Muscle layer of colon (tissue), 2 donors: Measurements from ENCODE around the gene DUSP12.
"Not testable (repeated sequence)": the region's sequence is repeated elsewhere in the genome, so short reads cannot be mapped to it uniquely, and the experiment has no call there.

Experiments used
- H3K27ac ChIP-seq: one replicate; pipeline ENCODE4 v1.7.0; 2013; ENCODE audit warnings: low read depth, mild to moderate bottlenecking, low read length, moderate library complexity
- H3K27me3 ChIP-seq, 2 donors: one replicate each; pipeline ENCODE4 v1.7.0; 2013; ENCODE audit warnings: low read length in 2 of 2, mild to moderate bottlenecking in 2 of 2; ENCODE audit not compliant: insufficient read depth in 2 of 2, control insufficient read depth in 1 of 2
- H3K36me3 ChIP-seq: one replicate; pipeline ENCODE4 v1.7.0; 2013; ENCODE audit warnings: mild to moderate bottlenecking, low read length; ENCODE audit not compliant: insufficient read depth
- H3K4me1 ChIP-seq: one replicate; pipeline ENCODE4 v1.7.0; 2013; ENCODE audit warnings: mild to moderate bottlenecking, low read length; ENCODE audit not compliant: insufficient read depth
- H3K4me3 ChIP-seq, 2 donors: one replicate each; pipeline ENCODE4 v1.7.0; 2013; ENCODE audit warnings: low read length in 2 of 2, low read depth in 1 of 2, mild to moderate bottlenecking in 1 of 2, moderate library complexity in 1 of 2
- H3K9ac ChIP-seq: one replicate; pipeline ENCODE4 v1.7.0; 2013; ENCODE audit warnings: low read length
- H3K9me3 ChIP-seq: one replicate; pipeline ENCODE4 v1.7.0; 2013; ENCODE audit warnings: mild to moderate bottlenecking, low read length
- donor health status: abdominal sarcoma.
- donor health status: Adenocarcinoma of cecum.

Gene DUSP12

DNA sequence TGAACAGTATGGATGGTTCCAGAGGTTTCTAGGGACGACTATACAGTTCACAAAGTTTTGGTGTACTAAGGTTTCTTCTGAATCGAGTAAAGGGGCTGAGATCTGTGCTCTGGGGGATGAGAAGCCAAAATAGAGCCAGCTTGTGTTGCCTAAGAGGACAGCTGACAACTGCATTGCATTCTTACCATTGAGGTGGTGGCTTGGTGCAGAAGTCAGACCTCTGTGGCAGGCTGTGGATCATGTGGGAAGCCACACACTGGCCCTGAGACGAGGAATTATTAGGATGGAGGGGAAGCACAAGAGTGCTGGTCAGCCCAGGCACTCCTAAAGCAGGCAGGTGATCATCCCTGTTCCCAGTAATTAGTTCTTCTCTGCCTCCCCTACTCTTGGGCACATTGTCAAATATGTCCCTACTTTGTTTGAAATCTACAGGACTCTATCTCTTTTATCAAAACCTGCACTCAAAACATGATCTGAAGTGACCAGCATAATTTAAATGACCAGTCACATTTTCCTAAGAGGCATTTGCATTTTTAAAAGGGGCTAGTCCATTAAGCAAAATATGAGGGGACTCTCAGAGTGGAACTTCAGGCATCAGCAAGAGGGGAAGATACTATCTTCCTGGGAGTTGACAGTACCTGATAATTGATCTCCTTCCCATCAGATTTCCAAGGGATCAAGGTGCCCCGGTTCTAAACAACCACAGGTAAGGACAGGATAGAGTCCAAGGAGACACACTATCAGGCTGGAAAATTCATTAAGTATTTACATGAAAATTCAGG is 28.4 kb upstream of the DUSP12 start, which contains the start of gene FCRLB:
TSS of gene FCRLB (plus strand) at position 589 of the 782 bp plus-strand sequence. CDS start 1,129 bp downstream, outside the sequence.
- H3K4me3 ChIP-seq, result no peak within 1 kb of the TSS
- H3K36me3 ChIP-seq, result no peaks in the 10 kb centered on the region
- H3K27ac ChIP-seq, result no peak within 1 kb of the TSS
- H3K4me1 ChIP-seq, result peaks cover 5% of the 10 kb centered on the region
- H3K27me3 ChIP-seq, result no peaks in the 10 kb centered on the region
- H3K9ac ChIP-seq, result no peak within 1 kb of the TSS
- H3K9me3 ChIP-seq, result no peaks in the 10 kb centered on the region

DNA sequence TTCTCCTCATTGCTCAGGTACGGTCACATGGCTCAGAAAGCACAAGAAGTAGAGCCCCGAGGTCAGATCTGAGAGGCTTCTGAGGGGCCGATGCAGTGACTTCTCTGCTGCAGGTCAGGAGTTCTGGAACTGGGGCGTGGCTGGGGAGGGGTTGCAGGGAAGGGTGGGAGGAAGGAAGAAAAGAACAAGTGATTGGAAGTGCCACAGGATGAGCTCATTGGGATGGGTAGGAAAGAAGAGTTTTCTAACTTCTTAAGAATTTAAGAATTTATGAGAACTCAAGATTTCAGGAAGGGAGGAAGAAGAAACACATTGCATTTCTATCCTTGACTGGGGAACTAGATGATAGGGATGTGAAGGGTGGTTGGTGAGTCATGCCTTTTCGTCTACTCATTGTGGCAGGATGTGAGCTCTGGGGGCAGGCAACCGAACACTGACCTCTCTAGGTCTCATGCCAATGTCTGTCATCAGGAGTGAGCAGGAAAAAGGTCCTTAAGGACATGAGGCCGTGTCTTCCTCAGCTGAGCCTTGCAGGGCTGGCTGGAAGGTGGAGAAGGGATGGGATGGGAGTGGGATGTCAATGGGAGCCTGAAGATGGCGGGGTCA is 27.7 kb upstream of the DUSP12 start:
- no peak overlapping the region for H3K9ac ChIP-seq
- no peak overlapping the region for H3K27ac ChIP-seq
- H3K27me3 ChIP-seq, result no peaks in the 10 kb centered on the region
- H3K4me3 ChIP-seq, result no peak overlapping the region
- H3K36me3 ChIP-seq, result no peaks in the 10 kb centered on the region
- H3K9me3 ChIP-seq, result no peaks in the 10 kb centered on the region
- peaks cover 5% of the 10 kb centered on the region for H3K4me1 ChIP-seq

DNA sequence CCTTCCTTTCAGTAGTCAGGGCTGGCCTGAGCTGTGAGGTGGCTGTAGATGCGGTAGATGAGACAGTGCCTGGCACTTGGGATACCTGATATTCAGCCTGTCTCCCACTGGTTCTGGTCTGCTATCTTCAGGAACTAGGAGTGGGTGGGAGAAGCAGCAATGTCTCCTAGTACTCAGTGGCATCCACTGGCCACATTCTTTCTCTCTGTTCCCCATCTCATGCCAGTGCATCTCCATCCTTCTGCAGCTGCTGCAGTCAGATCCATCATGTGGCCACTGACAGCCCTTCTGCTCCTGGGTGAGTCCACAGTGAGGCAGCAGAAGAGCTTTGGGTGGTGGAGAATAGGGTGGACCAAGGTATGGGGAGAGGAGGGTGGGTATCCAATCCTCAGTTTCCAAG is 27.2 kb upstream of the DUSP12 start:
- Histone ChIP-seq H3K4me1 (peaks cover 5% of the 10 kb centered on the region), H3K4me3 (no peak overlapping the region), H3K9me3 (no peaks in the 10 kb centered on the region), H3K36me3 (no peaks in the 10 kb centered on the region), H3K27me3 (no peaks in the 10 kb centered on the region), H3K27ac (no peak overlapping the region), H3K9ac (no peak overlapping the region)

DNA sequence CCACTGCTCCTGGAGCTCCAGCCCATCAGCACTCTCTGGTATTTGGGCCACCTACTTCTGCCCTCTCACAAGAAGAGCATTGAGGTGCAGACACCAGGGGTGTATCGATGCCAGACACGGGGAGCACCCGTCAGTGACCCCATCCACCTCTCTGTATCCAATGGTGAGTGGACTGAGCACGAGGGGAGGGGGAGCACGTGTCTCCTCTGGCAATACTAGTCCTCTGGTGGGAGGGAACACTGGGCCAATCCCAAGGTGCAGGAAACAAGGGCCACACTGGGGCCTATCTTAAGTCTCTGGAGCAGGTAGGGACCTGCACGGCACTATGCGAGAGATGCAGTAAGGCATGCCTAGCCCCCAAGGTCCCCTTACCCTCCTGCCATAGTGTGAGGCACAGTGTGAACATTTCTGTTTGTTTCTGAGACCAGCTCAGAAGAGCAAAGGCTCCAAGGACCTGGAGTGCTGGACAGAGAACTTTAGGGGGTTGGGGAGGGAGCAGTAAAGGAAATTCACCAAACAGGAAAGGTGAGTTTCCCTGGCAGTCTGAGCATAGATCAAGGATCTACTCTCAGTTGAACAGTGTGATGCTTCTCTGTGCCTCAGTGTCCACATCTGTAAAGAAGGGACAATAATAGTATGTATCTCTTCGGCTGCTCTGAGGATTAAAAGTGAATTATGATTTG is 26.0 kb upstream of the DUSP12 start:
- no peaks in the 10 kb centered on the region for H3K27me3 ChIP-seq
- peaks cover 5% of the 10 kb centered on the region for H3K4me1 ChIP-seq
- H3K27ac ChIP-seq, result no peak overlapping the region
- no peak overlapping the region for H3K4me3 ChIP-seq
- H3K9ac ChIP-seq, result no peak overlapping the region
- no peaks in the 10 kb centered on the region for H3K36me3 ChIP-seq
- H3K9me3 ChIP-seq, result no peaks in the 10 kb centered on the region

DNA sequence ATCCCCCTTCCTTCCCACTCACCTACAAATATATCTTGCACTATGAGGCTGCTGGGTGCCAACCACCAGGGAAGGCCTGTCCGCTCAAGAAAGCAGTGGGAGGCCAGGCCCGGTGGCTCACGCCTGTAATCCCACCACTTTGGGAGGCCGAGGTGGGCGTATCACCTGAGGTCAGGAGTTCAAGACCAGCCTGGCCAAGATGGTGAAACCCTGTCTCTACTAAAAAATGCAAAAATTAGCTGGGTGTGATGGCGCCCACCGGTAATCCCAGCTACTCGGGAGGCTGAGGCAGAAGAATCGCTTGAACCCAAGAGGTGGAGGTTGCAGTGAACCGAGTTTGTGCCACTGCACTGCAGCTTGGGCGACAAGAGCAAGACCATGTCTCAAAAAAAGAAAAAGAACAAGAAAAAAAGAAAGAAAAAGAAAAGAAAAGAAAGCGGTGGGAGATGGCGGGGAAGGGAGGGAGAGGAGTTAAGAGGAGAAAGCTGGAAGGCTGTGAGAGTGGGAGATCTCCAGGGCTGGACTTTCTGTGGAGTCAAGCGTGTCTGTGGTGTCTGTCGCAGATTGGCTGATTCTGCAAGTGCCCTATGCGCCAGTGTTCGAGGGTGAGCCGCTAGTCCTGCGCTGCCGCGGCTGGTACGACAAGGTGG is 24.2 kb upstream of the DUSP12 start:
- peak overlapping the region; percentile 79 to 95 for H3K4me3 ChIP-seq
- not testable (repeated sequence) for H3K36me3 ChIP-seq, H3K4me1 ChIP-seq, H3K27me3 ChIP-seq, H3K9me3 ChIP-seq, H3K27ac ChIP-seq
- peak overlapping the region; percentile 27 for H3K9ac ChIP-seq

DNA sequence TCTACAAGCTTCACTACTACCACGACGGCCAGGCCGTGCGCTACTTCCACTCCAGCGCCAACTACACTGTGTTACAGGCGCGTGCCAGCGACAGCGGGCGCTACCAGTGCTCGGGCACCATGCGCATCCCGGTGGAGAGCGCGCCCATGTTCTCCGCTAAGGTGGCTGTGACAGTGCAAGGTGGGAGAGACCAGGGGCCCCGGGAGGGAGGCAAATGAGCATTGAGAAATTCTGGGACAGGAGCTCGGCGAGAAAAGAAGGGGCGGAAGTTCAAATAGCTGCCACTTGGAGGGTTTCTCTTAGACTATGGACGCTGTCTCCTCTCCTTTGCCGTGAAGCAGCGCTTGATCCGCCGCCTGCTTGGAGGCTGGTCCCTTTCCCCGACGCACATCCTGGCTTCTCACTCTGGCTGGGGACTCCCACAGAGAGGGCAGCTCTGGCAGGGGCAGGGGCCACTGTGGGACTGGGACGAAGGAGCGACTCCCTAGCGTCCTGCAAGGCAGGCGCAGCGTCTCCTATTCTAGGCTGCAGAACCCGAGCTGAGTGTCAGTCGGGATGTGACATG is 23.6 kb upstream of the DUSP12 start:
- Histone ChIP-seq H3K27ac (peak overlapping the region; percentile 57), H3K4me1 (peaks cover 5% of the 10 kb centered on the region), H3K27me3 (no peaks in the 10 kb centered on the region), H3K9me3 (no peaks in the 10 kb centered on the region), H3K36me3 (no peaks in the 10 kb centered on the region), H3K4me3 (peak overlapping the region; percentile 79 to 95), H3K9ac (peak overlapping the region; percentile 27)

DNA sequence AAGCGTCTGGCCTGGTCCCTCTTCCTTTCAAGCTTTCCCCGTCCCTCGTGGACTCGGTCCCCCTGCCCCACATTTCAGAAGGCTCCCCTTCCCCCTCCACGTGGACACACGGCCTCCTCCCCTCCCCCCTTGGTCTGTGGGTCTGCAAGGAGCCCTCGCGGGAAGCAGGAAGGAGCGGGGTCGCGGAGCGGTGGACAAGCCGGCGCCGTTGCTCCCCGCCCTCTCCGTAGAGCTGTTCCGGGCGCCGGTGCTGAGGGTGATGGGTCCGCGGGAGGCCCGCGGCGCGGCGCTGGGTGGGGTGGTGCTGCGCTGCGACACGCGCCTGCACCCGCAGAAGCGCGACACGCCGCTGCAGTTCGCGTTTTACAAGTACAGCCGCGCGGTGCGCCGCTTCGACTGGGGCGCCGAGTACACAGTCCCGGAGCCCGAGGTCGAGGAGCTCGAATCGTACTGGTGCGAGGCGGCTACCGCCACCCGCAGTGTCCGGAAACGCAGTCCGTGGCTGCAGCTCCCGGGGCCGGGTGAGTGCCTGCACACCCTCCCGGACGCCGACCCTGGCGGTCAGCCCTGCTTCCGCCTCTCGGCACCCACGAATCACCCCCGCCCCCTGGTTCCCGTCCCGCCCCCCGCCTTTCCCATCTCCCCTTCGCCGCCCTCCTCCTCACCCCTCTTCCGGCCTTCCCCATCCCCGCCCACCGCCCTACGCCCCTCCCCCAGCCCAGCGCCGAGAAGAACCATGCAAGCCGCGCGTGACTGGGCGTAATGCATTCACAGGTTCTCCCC is 22.9 kb upstream of the DUSP12 start:
- peak overlapping the region; percentile 27 for H3K9ac ChIP-seq
- peaks cover 5% of the 10 kb centered on the region for H3K4me1 ChIP-seq
- H3K4me3 ChIP-seq, result peak overlapping the region; percentile 79 to 95
- peak overlapping the region; percentile 76 for H3K27ac ChIP-seq
- H3K9me3 ChIP-seq, result no peaks in the 10 kb centered on the region
- H3K27me3 ChIP-seq, result no peaks in the 10 kb centered on the region
- H3K36me3 ChIP-seq, result no peaks in the 10 kb centered on the region

DNA sequence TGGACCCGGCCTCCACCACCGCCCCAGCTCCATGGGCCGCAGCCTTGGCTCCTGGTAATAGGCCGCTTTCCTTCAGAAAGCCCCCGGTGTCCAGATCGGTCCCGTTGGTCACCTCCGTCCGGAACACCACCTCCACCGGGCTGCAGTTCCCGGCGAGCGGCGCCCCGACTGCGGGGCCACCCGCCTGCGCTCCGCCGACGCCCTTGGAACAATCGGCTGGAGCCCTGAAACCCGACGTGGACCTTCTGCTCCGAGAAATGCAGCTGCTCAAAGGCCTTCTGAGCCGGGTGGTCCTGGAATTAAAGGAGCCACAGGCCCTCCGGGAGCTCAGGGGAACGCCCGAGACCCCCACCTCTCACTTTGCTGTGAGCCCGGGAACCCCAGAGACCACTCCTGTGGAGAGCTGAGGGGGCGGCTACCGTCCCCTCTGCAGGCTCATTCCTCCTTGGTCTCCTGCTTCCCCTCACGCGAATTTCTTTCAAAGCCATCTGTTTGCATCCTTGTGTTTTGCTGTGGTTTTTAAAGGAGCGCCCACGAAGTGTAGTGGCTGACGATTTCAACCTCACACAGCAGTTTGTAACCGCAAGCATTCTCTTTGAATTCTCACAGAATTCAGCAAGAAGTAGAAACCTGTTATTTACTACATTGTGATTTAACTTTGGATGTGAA is 22.2 kb upstream of the DUSP12 start:
- peak overlapping the region; percentile 76 for H3K27ac ChIP-seq
- H3K27me3 ChIP-seq, result no peaks in the 10 kb centered on the region
- H3K36me3 ChIP-seq, result no peaks in the 10 kb centered on the region
- H3K9me3 ChIP-seq, result no peaks in the 10 kb centered on the region
- peaks cover 5% of the 10 kb centered on the region for H3K4me1 ChIP-seq
- H3K9ac ChIP-seq, result no peak overlapping the region
- H3K4me3 ChIP-seq, result peak overlapping the region; percentile 70 to 79

DNA sequence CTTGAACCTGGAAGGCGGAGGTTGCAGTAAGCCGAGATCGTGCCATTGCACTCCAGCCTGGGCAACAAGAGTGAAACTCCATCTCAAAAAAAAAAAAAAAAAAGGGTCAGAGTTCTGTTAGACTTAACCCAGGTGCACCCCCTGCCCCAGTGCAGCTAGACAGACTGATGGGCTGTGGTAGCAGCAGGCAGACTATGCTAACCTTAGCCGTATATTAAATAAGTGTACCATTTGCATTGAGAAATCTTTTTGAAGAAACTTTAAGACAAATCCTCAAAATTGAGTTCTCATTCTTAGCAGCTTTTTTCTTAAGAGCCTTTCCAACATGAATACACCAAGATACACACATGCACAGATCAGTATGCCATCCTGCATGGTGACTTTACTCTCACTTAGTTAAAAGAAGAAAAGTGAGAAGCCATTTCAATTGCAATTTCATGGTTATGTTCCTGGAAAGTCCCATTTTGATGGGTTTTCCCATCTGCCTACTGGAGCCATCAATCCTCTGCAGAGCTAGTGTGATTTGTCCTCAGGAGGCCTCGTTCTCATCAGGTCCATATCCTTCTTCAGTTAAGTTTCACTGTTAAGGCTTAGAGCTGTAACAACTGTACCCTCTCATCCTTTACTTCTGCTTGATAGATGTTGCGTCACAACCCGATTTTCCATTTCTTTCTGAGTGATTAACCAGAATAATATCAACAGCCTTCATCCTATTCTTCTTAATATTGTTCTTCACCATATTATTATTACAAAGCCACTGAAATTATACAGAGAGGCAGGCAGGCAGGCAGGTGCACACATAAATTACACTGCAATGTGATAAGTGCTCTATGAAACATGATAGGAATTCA is 21.0 kb upstream of the DUSP12 start:
- Histone ChIP-seq H3K9ac (no peak overlapping the region), H3K9me3 (no peaks in the 10 kb centered on the region)

More for the DNA sequence above, 21.0 kb upstream of the DUSP12 start:
- Histone ChIP-seq H3K27me3 (no peaks in the 10 kb centered on the region), H3K4me3 (no peak overlapping the region), H3K27ac (no peak overlapping the region), H3K4me1 (peaks cover 5% of the 10 kb centered on the region), H3K36me3 (no peaks in the 10 kb centered on the region)
